ENCODE data around the gene CCDC171. TPM values are rescaled to one million over a fixed set of nuclear protein-coding genes. Genes with fewer than 3 reads are reported as not detected.

The CCDC171 gene
- total RNA-seq, 1 donor from 2014 or later: 1.2 TPM

- FAIRE-seq: no peak
Observed at GRCh38 chr9:15867988-15868387, 315.1 kb downstream of the CCDC171 start.

GRCh38 chr9:15873573-15874177 lies 320.8 kb downstream of the CCDC171 start:
- H3K27me3 ChIP-seq (ENCODE audit: insufficient read depth, low read length): no peaks in the 10 kb centered on the region
- H3K36me3 Mint-ChIP-seq (ENCODE audit: low read depth, unreplicated experiment): no peaks in the 10 kb centered on the region
- H3K4me1 Mint-ChIP-seq (ENCODE audit: low read depth, unreplicated experiment): peaks cover 13% of the 10 kb centered on the region
- FAIRE-seq (peak; percentile 80), DNase-seq (ENCODE audit: low read depth) (peak; percentile 47)
- H3K9ac ChIP-seq (ENCODE audit: low read length): peak overlapping the region; percentile 18
- no peaks in the 10 kb centered on the region for H3K79me2 ChIP-seq (ENCODE audit: insufficient read depth, low read length)
- H2AFZ ChIP-seq (ENCODE audit: low read depth, low read length): peak overlapping the region; percentile 35
- no peaks in the 10 kb centered on the region for H3K4me1 ChIP-seq (ENCODE audit: insufficient read depth, low read length)
- no peak overlapping the region for H3K4me2 ChIP-seq (ENCODE audit: low read length)
- H3K27me3 Mint-ChIP-seq (ENCODE audit: low read depth, unreplicated experiment): no peaks in the 10 kb centered on the region
- H3K36me3 ChIP-seq (ENCODE audit: insufficient read depth, low read length): no peaks in the 10 kb centered on the region
- H3K9me3 Mint-ChIP-seq (ENCODE audit: unreplicated experiment): no peaks in the 10 kb centered on the region
- H3K27ac Mint-ChIP-seq (ENCODE audit: unreplicated experiment): peak overlapping the region; percentile 88
- no peak overlapping the region for H3K4me3 ChIP-seq (ENCODE audit: insufficient read depth, low read depth, low read length)
- H3K4me3 Mint-ChIP-seq (ENCODE audit: unreplicated experiment): no peak overlapping the region
- no peaks in the 10 kb centered on the region for H4K20me1 ChIP-seq (ENCODE audit: insufficient read depth, low read length)
- no peak for TF ChIP-seq EZH2 (IDR thresholded peaks at IDR 0.05; ENCODE audit: insufficient read depth, low read length)
- TF ChIP-seq, protein P1, sequence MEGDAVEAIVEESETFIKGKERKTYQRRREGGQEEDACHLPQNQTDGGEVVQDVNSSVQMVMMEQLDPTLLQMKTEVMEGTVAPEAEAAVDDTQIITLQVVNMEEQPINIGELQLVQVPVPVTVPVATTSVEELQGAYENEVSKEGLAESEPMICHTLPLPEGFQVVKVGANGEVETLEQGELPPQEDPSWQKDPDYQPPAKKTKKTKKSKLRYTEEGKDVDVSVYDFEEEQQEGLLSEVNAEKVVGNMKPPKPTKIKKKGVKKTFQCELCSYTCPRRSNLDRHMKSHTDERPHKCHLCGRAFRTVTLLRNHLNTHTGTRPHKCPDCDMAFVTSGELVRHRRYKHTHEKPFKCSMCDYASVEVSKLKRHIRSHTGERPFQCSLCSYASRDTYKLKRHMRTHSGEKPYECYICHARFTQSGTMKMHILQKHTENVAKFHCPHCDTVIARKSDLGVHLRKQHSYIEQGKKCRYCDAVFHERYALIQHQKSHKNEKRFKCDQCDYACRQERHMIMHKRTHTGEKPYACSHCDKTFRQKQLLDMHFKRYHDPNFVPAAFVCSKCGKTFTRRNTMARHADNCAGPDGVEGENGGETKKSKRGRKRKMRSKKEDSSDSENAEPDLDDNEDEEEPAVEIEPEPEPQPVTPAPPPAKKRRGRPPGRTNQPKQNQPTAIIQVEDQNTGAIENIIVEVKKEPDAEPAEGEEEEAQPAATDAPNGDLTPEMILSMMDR (IDR thresholded peaks at IDR 0.05; ENCODE audit: insufficient read depth, low read depth, low read length): peak; percentile 50
- peak overlapping the region; percentile 3 for H3K27ac ChIP-seq (ENCODE audit: low read depth, low read length)
- H3K9me3 ChIP-seq (ENCODE audit: insufficient read depth, low read depth, low read length): peaks cover 1% of the 10 kb centered on the region

More at GRCh38 chr9:15867988-15868387, 315.1 kb downstream of the CCDC171 start:
- Mint-ChIP-seq H3K4me3 (ENCODE audit: unreplicated experiment) (no peak overlapping the region), H3K36me3 (ENCODE audit: low read depth, unreplicated experiment) (no peaks in the 10 kb centered on the region), H3K9me3 (ENCODE audit: unreplicated experiment) (no peaks in the 10 kb centered on the region), H3K4me1 (ENCODE audit: low read depth, unreplicated experiment) (no peaks in the 10 kb centered on the region), H3K27me3 (ENCODE audit: low read depth, unreplicated experiment) (no peaks in the 10 kb centered on the region), H3K27ac (ENCODE audit: unreplicated experiment) (no peak overlapping the region)
- no peaks in the 10 kb centered on the region for H4K20me1 ChIP-seq (ENCODE audit: insufficient read depth, low read length)
- no peak overlapping the region for H3K4me2 ChIP-seq (ENCODE audit: low read length)
- no peak overlapping the region for H3K27ac ChIP-seq (ENCODE audit: low read depth, low read length)
- no peak overlapping the region for H3K9ac ChIP-seq (ENCODE audit: low read length)
- H3K79me2 ChIP-seq (ENCODE audit: insufficient read depth, low read length): no peaks in the 10 kb centered on the region
- no peak for DNase-seq (ENCODE audit: low read depth)
- H3K27me3 ChIP-seq (ENCODE audit: insufficient read depth, low read length): no peaks in the 10 kb centered on the region
- no peaks in the 10 kb centered on the region for H3K4me1 ChIP-seq (ENCODE audit: insufficient read depth, low read length)
- H3K36me3 ChIP-seq (ENCODE audit: insufficient read depth, low read length): no peaks in the 10 kb centered on the region
- H3K9me3 ChIP-seq (ENCODE audit: insufficient read depth, low read depth, low read length): no peaks in the 10 kb centered on the region
- no peak overlapping the region for H2AFZ ChIP-seq (ENCODE audit: low read depth, low read length)
- TF ChIP-seq, protein P1 (IDR thresholded peaks at IDR 0.05; ENCODE audit: insufficient read depth, low read depth, low read length): no peak
- TF ChIP-seq EZH2 (IDR thresholded peaks at IDR 0.05; ENCODE audit: insufficient read depth, low read length): no peak
- H3K4me3 ChIP-seq (ENCODE audit: insufficient read depth, low read depth, low read length): no peak overlapping the region

DNA sequence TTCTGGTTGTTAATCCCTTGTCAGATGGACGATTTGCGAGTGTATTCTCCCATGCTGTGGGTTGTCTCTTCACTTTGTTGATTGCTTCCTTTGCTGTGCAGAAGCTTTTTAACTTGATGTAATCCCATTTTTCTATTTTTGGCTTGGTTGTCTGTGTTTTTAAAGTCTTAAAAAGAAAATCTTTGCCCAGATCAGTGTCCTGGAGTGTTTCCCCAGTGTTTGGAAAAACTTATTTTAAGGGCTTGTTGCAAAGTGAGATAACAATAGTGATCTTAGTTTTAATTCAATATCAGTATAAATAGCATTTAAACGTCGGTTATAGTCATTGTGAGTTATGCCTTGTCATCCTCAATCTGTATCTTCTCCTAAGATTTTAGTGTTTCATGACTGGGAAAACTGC lies 329.5 kb downstream of the CCDC171 start:
- Histone ChIP-seq H3K9ac (ENCODE audit: low read length) (no peak overlapping the region), H3K27ac (ENCODE audit: low read depth, low read length) (no peak overlapping the region), H3K9me3 (ENCODE audit: insufficient read depth, low read depth, low read length) (peaks cover 2% of the 10 kb centered on the region), H3K79me2 (ENCODE audit: insufficient read depth, low read length) (no peaks in the 10 kb centered on the region), H3K4me2 (ENCODE audit: low read length) (no peak overlapping the region), H4K20me1 (ENCODE audit: insufficient read depth, low read length) (no peaks in the 10 kb centered on the region), H2AFZ (ENCODE audit: low read depth, low read length) (no peak overlapping the region), H3K27me3 (ENCODE audit: insufficient read depth, low read length) (no peaks in the 10 kb centered on the region), H3K4me3 (ENCODE audit: insufficient read depth, low read depth, low read length) (no peak overlapping the region), H3K4me1 (ENCODE audit: insufficient read depth, low read length) (no peaks in the 10 kb centered on the region), H3K36me3 (ENCODE audit: insufficient read depth, low read length) (no peaks in the 10 kb centered on the region)
- TF ChIP-seq, protein P1 (IDR thresholded peaks at IDR 0.05; ENCODE audit: insufficient read depth, low read depth, low read length): no peak
- no peak for TF ChIP-seq EZH2 (IDR thresholded peaks at IDR 0.05; ENCODE audit: insufficient read depth, low read length)
- Mint-ChIP-seq H3K27me3 (ENCODE audit: low read depth, unreplicated experiment) (no peaks in the 10 kb centered on the region), H3K9me3 (ENCODE audit: unreplicated experiment) (no peaks in the 10 kb centered on the region), H3K4me1 (ENCODE audit: low read depth, unreplicated experiment) (peaks cover 9% of the 10 kb centered on the region), H3K36me3 (ENCODE audit: low read depth, unreplicated experiment) (no peaks in the 10 kb centered on the region), H3K27ac (ENCODE audit: unreplicated experiment) (no peak overlapping the region), H3K4me3 (ENCODE audit: unreplicated experiment) (no peak overlapping the region)
- no peak for DNase-seq (ENCODE audit: low read depth)
- no peak for FAIRE-seq

Data from astrocyte (in vitro differentiated cells and primary cell).